WTC11 (cell line): Measurements from ENCODE around the gene AKAP13.

Experiments used
- E2F5 ChIP-seq: sonication (generic); formaldehyde crosslinking; IDR thresholded peaks from 2 replicates; pipeline ENCODE4 v1.8.1; 2022; ENCODE audit warnings: mild to moderate bottlenecking, moderate library complexity, missing genetic modification reagents
- ELF4 ChIP-seq: sonication (generic); formaldehyde crosslinking; IDR thresholded peaks from 2 replicates; pipeline ENCODE4 v1.8.1; 2022; ENCODE audit warnings: low read depth, mild to moderate bottlenecking, moderate library complexity, missing genetic modification reagents
- ESRRA ChIP-seq: sonication (generic); formaldehyde crosslinking; IDR thresholded peaks from 2 replicates; pipeline ENCODE4 v1.8.1; 2022; ENCODE audit warnings: mild to moderate bottlenecking, missing genetic modification reagents, borderline replicate concordance
- JUN ChIP-seq: sonication (generic); formaldehyde crosslinking; IDR thresholded peaks from 2 replicates; pipeline ENCODE4 v1.8.0; 2023; ENCODE audit warnings: mild to moderate bottlenecking, missing genetic modification reagents
- OVOL2 ChIP-seq: fragments of 250-450 bp; sonication (Bioruptor Pico); IDR thresholded peaks from 2 replicates; pipeline ENCODE4 v1.9.0; 2021; ENCODE audit warnings: mild to moderate bottlenecking, borderline replicate concordance
- PRDM15 ChIP-seq: sonication (generic); formaldehyde crosslinking; IDR thresholded peaks from 2 replicates; pipeline ENCODE4 v1.8.0; 2022; ENCODE audit warnings: missing genetic modification reagents
- SMAD4 ChIP-seq: sonication (generic); formaldehyde crosslinking; IDR thresholded peaks from 2 replicates; pipeline ENCODE4 v1.8.0; 2022; ENCODE audit warnings: mild to moderate bottlenecking, missing genetic modification reagents
- TF ChIP-seq, protein P1 (sequence below): fragments of 250-450 bp; sonication (Bioruptor Pico); IDR thresholded peaks from 2 replicates; pipeline ENCODE4 v2.1.2; 2022; ENCODE audit warnings: mild to moderate bottlenecking, moderate library complexity
- TF ChIP-seq, protein P2 (sequence below): fragments of 200-600 bp; IDR thresholded peaks from 2 replicates; pipeline ENCODE4 v1.8.0; 2022; ENCODE audit warnings: antibody characterized with exemption
- TF ChIP-seq, protein P3 (sequence below): sonication (generic); formaldehyde crosslinking; IDR thresholded peaks from 2 replicates; pipeline ENCODE4 v1.8.0; 2022; ENCODE audit warnings: mild to moderate bottlenecking, missing genetic modification reagents

GRCh38 chr15:85633859-85634258, 253.5 kb downstream of the AKAP13 start:
- TF ChIP-seq, protein P1, sequence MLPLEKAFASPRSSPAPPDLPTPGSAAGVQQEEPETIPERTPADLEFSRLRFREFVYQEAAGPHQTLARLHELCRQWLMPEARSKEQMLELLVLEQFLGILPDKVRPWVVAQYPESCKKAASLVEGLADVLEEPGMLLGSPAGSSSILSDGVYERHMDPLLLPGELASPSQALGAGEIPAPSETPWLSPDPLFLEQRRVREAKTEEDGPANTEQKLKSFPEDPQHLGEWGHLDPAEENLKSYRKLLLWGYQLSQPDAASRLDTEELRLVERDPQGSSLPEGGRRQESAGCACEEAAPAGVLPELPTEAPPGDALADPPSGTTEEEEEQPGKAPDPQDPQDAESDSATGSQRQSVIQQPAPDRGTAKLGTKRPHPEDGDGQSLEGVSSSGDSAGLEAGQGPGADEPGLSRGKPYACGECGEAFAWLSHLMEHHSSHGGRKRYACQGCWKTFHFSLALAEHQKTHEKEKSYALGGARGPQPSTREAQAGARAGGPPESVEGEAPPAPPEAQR (CRISPR knock-in tag) = no peak
- TF ChIP-seq ELF4 (no peak), OVOL2 (CRISPR knock-in tag) (no peak), JUN (CRISPR knock-in tag) (no peak), E2F5 (CRISPR knock-in tag) (no peak), PRDM15 (CRISPR knock-in tag) (no peak), SMAD4 (CRISPR knock-in tag) (no peak), ESRRA (CRISPR knock-in tag) (no peak)
- TF ChIP-seq, protein P2, sequence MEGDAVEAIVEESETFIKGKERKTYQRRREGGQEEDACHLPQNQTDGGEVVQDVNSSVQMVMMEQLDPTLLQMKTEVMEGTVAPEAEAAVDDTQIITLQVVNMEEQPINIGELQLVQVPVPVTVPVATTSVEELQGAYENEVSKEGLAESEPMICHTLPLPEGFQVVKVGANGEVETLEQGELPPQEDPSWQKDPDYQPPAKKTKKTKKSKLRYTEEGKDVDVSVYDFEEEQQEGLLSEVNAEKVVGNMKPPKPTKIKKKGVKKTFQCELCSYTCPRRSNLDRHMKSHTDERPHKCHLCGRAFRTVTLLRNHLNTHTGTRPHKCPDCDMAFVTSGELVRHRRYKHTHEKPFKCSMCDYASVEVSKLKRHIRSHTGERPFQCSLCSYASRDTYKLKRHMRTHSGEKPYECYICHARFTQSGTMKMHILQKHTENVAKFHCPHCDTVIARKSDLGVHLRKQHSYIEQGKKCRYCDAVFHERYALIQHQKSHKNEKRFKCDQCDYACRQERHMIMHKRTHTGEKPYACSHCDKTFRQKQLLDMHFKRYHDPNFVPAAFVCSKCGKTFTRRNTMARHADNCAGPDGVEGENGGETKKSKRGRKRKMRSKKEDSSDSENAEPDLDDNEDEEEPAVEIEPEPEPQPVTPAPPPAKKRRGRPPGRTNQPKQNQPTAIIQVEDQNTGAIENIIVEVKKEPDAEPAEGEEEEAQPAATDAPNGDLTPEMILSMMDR = no peak
- TF ChIP-seq, protein P3, sequence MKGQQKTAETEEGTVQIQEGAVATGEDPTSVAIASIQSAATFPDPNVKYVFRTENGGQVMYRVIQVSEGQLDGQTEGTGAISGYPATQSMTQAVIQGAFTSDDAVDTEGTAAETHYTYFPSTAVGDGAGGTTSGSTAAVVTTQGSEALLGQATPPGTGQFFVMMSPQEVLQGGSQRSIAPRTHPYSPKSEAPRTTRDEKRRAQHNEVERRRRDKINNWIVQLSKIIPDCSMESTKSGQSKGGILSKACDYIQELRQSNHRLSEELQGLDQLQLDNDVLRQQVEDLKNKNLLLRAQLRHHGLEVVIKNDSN (CRISPR knock-in tag) = no peak
